ENCODE data around the gene DNMT3L.

DNA sequence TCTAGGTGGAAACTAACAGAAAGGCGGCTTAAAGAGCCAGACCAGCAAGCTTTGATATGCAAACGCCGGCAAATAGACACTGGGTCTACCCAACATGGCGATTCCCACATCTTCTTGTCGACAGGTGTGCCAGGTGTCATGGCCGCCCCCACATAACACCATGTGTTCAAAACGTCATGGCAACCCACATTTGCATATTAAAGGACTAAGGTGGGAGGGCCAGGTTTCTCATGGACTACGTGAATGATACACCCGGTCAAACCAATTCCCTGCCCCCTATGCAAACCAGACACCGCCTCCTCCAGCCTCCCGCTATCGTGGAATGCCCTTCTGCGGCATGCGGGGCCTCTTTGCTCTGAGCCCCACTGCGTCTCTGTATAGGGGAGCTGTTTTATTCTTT, 62.2 kb downstream of the DNMT3L start:
- TF ChIP-seq, protein P1, sequence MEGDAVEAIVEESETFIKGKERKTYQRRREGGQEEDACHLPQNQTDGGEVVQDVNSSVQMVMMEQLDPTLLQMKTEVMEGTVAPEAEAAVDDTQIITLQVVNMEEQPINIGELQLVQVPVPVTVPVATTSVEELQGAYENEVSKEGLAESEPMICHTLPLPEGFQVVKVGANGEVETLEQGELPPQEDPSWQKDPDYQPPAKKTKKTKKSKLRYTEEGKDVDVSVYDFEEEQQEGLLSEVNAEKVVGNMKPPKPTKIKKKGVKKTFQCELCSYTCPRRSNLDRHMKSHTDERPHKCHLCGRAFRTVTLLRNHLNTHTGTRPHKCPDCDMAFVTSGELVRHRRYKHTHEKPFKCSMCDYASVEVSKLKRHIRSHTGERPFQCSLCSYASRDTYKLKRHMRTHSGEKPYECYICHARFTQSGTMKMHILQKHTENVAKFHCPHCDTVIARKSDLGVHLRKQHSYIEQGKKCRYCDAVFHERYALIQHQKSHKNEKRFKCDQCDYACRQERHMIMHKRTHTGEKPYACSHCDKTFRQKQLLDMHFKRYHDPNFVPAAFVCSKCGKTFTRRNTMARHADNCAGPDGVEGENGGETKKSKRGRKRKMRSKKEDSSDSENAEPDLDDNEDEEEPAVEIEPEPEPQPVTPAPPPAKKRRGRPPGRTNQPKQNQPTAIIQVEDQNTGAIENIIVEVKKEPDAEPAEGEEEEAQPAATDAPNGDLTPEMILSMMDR (IDR thresholded peaks at IDR 0.05; ENCODE audit: poor library complexity): no peak
- TF ChIP-seq EZH2 (IDR thresholded peaks at IDR 0.05; ENCODE audit: borderline replicate concordance) (no peak), EZH2phosphoT487 (IDR thresholded peaks at IDR 0.05; ENCODE audit: low read depth, severe bottlenecking, unreplicated experiment) (no peak)
